ENCODE measurements around the gene ABR.

GRCh38 chr17:1034652-1035210 is 145.1 kb downstream of the ABR start:
- no peak for TF ChIP-seq CTCF (IDR thresholded peaks at IDR 0.05)
- no peak for TF ChIP-seq POLR2AphosphoS5 (IDR thresholded peaks at IDR 0.05; ENCODE audit: low read depth, low read length)
